ENCODE measurements around the gene STK16. TPM values are rescaled to one million over a fixed set of nuclear protein-coding genes. Genes with fewer than 3 reads are reported as not detected.

The STK16 gene
- total RNA-seq, 2 experiments from 2014 or later = 11.2 to 14.1 TPM

- no peak for TF ChIP-seq CTCF (IDR thresholded peaks at IDR 0.05)
- H3K36me3 ChIP-seq (ENCODE audit: insufficient read depth, low read length) = peaks cover 20% of the 10 kb centered on the region
- no peak for ATAC-seq (ENCODE audit: poor library complexity)
- peaks cover 0 to 3% of the 10 kb centered on the region in 2 experiments for H3K9me3 ChIP-seq (ENCODE audit: control insufficient read depth in 1 of 2, insufficient read depth in 1 of 2, low read length in 2 of 2)
- no peak overlapping the region for H3K4me3 Mint-ChIP-seq
- H3K4me1 Mint-ChIP-seq (ENCODE audit: low read depth) = peaks cover 39% of the 10 kb centered on the region
- no peak overlapping the region for H3K27ac ChIP-seq (ENCODE audit: low read depth in 1 of 2, low read length in 2 of 2)
- CTCF ChIA-PET = interaction anchor here (0.7 to 1.0 kb wide), 2 partner anchors 76 to 90 kb away, joined by 3 to 7 read pairs; no protein-coding TSS in a partner anchor
- no peak overlapping the region for H3K4me3 ChIP-seq (ENCODE audit: low read length)
- POLR2A ChIA-PET = no interaction called here
- peaks cover 20% of the 10 kb centered on the region for H3K36me3 Mint-ChIP-seq (ENCODE audit: low read depth)
- no peaks in the 10 kb centered on the region for H3K27me3 ChIP-seq (ENCODE audit: control insufficient read depth in 1 of 2, insufficient read depth in 2 of 2, low read length in 2 of 2)
- H3K27ac Mint-ChIP-seq = peak overlapping the region; percentile 93
- H3K27me3 Mint-ChIP-seq = peaks cover under 1% of the 10 kb centered on the region
- H3K4me1 ChIP-seq (ENCODE audit: insufficient read depth, low read length) = peaks cover 38% of the 10 kb centered on the region
- intact Hi-C loops (cut with DNase I, micrococcal nuclease) = loop anchor here in 1 of 2 experiments (10.0 kb wide), 2 partner anchors 180 to 340 kb away; partner anchors contain the start of genes CHPF, DNPEP and TMEM198
- peak in 1 of 14 experiments; percentile 0 for DNase-seq
- no peaks in the 10 kb centered on the region for H3K9me3 Mint-ChIP-seq
These were observed 40.7 kb upstream of the STK16 start for GRCh38 chr2:219204425-219205164.

GRCh38 chr2:219205165-219205538 lies 40.1 kb upstream of the STK16 start:
- H3K36me3 ChIP-seq (ENCODE audit: insufficient read depth, low read length) = peaks cover 21% of the 10 kb centered on the region
- H3K9me3 Mint-ChIP-seq = no peaks in the 10 kb centered on the region
- ChIA-PET CTCF (interaction anchor here (0.7 to 2.9 kb wide), 3 partner anchors 34 to 75 kb away, joined by 3 to 17 read pairs (median 5); partner anchors contain the start of gene NHEJ1), POLR2A (interaction anchor here (1.2 to 2.4 kb wide), 5 partner anchors 9 to 48 kb away, joined by 4 to 41 read pairs (median 17); partner anchors contain the start of genes TUBA4A and TUBA4B)
- H3K27me3 Mint-ChIP-seq = no peaks in the 10 kb centered on the region
- H3K4me1 Mint-ChIP-seq (ENCODE audit: low read depth) = peaks cover 40% of the 10 kb centered on the region
- DNase-seq (no peak), ATAC-seq (ENCODE audit: poor library complexity) (no peak)
- H3K4me3 ChIP-seq (ENCODE audit: low read length) = no peak overlapping the region
- no peak overlapping the region for H3K27ac ChIP-seq (ENCODE audit: low read depth in 1 of 2, low read length in 2 of 2)
- intact Hi-C loops (cut with DNase I, micrococcal nuclease) = loop anchor here in 1 of 2 experiments (10.0 kb wide), 2 partner anchors 180 to 340 kb away; partner anchors contain the start of genes CHPF, DNPEP and TMEM198
- H3K4me1 ChIP-seq (ENCODE audit: insufficient read depth, low read length) = peaks cover 39% of the 10 kb centered on the region
- no peak for TF ChIP-seq CTCF (IDR thresholded peaks at IDR 0.05)
- H3K27me3 ChIP-seq (ENCODE audit: control insufficient read depth in 1 of 2, insufficient read depth in 2 of 2, low read length in 2 of 2) = no peaks in the 10 kb centered on the region
- peak overlapping the region; percentile 65 for H3K4me3 Mint-ChIP-seq
- H3K27ac Mint-ChIP-seq = peak overlapping the region; percentile 93
- peaks cover 21% of the 10 kb centered on the region for H3K36me3 Mint-ChIP-seq (ENCODE audit: low read depth)
- peaks cover 0 to 3% of the 10 kb centered on the region in 2 experiments for H3K9me3 ChIP-seq (ENCODE audit: control insufficient read depth in 1 of 2, insufficient read depth in 1 of 2, low read length in 2 of 2)

- H3K9me3 Mint-ChIP-seq = no peaks in the 10 kb centered on the region
- Histone ChIP-seq H3K4me1 (ENCODE audit: insufficient read depth, low read length) (peaks cover 47% of the 10 kb centered on the region), H3K27ac (ENCODE audit: low read depth in 1 of 2, low read length in 2 of 2) (peak overlapping the region; percentile 89 to 90), H3K36me3 (ENCODE audit: insufficient read depth, low read length) (peaks cover 21% of the 10 kb centered on the region), H3K27me3 (ENCODE audit: control insufficient read depth in 1 of 2, insufficient read depth in 2 of 2, low read length in 2 of 2) (no peaks in the 10 kb centered on the region), H3K9me3 (ENCODE audit: control insufficient read depth in 1 of 2, insufficient read depth in 1 of 2, low read length in 2 of 2) (peaks cover 0 to 3% of the 10 kb centered on the region in 2 experiments), H3K4me3 (ENCODE audit: low read length) (peak overlapping the region; percentile 69)
- no peaks in the 10 kb centered on the region for H3K27me3 Mint-ChIP-seq
- peaks cover 21% of the 10 kb centered on the region for H3K36me3 Mint-ChIP-seq (ENCODE audit: low read depth)
- intact Hi-C loops (cut with DNase I, micrococcal nuclease) = loop anchor here (1.0 to 10.0 kb wide), 6 partner anchors 28 to 339 kb away; partner anchors contain the start of genes CHPF (in 1 of the 2), DNAJB2 (in 1 of the 2), DNPEP (in 1 of the 2) and RETREG2 (in 1 of the 2)
- CTCF ChIA-PET = interaction anchor here (0.9 to 4.2 kb wide), 10 partner anchors 13 to 226 kb away, joined by 3 to 32 read pairs (median 5); partner anchors contain the start of genes CNPPD1, DNPEP and NHEJ1
- TF ChIP-seq CTCF (IDR thresholded peaks at IDR 0.05) = no peak
- POLR2A ChIA-PET = interaction anchor here (1.0 to 4.8 kb wide), 20 partner anchors 9 to 182 kb away, joined by 3 to 139 read pairs (median 13); partner anchors contain the start of genes ABCB6, ANKZF1, ATG9A and CNPPD1
- peak overlapping the region; percentile 93 for H3K27ac Mint-ChIP-seq
- peaks cover 41% of the 10 kb centered on the region for H3K4me1 Mint-ChIP-seq (ENCODE audit: low read depth)
- peak overlapping the region; percentile 90 for H3K4me3 Mint-ChIP-seq
- DNase-seq (no peak), ATAC-seq (ENCODE audit: poor library complexity) (no peak)
These were observed 39.3 kb upstream of the STK16 start for GRCh38 chr2:219205981-219206327.
